Suprapubic skin (tissue), 4 donors: ENCODE measurements around the gene BRPF3.

ENCODE experiments used
- CTCF ChIP-seq, 2 donors: fragments of 200-600 bp in 1 of 2; fragments of 450-650 bp in 1 of 2; sonication (generic) in 1 of 2; IDR thresholded peaks; one replicate each; pipeline ENCODE4 v1.5.1; 2016 to 2019; ENCODE audit warnings: antibody characterized with exemption in 2 of 2, mild to moderate bottlenecking in 1 of 2, moderate library complexity in 1 of 2
- POLR2A ChIP-seq, 2 donors: fragments of 450-650 bp; IDR thresholded peaks; one replicate each; pipeline ENCODE4 v1.6.1; 2017; ENCODE audit warnings: antibody characterized with exemption in 2 of 2, mild to moderate bottlenecking in 2 of 2, moderate library complexity in 2 of 2
- POLR2AphosphoS5 ChIP-seq, 3 donors: sonication (generic); formaldehyde crosslinking; IDR thresholded peaks; one replicate each; pipeline ENCODE4 v1.6.1; 2017; ENCODE audit warnings: antibody characterized with exemption in 3 of 3

- TF ChIP-seq CTCF (IDR thresholded peaks at IDR 0.05) (no peak), POLR2A (IDR thresholded peaks at IDR 0.05) (no peak), POLR2AphosphoS5 (IDR thresholded peaks at IDR 0.05) (no peak)
Measured at GRCh38 chr6:36263390-36264000, 67.0 kb downstream of the BRPF3 start.
